Stimulated activated CD4-positive, alpha-beta T cell treated with anti-CD3 and anti-CD28 coated beads, TNF-alpha, amount 100 ng/mL, for 4 hours (primary cell): Measurements from ENCODE around the gene KLK15.
A peak's percentile ranks its signal among the peaks of the same experiment; 100 is the strongest.

Experiments used
- DNase-seq, 3 experiments: peaks; one replicate each; pipeline ENCODE4 v3.0.0-alpha.2; 2020; ENCODE audit warnings: low read depth in 3 of 3

KLK15 gene

DNA sequence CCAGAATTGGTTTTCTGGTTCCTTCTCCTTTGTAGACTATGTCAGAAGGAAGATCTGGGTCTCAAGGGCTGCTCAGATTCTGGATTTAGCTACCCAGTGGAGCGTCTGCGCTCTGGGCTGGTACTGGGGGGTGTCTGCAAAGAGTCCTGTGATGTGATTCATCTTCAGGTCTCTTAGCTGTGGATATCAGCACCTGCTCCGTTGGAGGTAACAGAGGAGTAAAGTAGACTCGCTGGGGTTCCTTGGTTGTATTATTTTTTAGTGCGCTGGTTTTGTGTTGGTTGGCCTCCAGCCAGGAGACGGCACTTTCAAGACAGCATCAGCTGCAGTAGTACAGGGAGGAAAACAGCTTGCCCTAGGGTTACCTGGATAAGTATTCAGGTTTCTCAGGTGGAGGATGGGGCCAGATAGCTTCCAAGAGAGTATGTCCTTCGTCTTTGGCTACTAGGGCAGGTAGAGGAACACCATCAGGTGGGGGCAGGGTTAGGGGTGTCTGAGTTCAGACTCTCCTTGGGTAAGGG is 10.4 kb upstream of the KLK15 start:
- DNase-seq: no peak

DNA sequence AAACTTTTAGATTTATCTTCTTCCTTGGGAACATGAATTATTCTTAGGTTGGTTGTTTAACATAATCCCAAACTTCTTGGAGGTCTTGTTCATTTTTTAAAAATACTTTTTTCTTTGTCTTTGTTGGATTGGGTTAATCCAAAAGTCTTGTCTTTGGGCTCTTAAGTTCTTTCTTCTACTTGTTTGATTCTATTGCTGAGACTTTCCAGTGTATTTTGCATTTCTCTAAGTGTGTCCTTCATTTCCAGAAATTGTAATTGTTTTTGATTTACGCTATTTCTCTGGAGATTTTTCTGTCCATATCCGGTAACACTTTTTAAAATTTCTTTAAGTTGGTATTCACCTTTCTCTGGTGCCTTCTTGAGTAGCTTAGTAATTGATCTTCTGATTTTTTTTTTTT is 9.8 kb upstream of the KLK15 start:
- DNase-seq: no peak

GRCh38 chr19:50842130-50842529 is 8.8 kb upstream of the KLK15 start:
- DNase-seq: no peak

DNA sequence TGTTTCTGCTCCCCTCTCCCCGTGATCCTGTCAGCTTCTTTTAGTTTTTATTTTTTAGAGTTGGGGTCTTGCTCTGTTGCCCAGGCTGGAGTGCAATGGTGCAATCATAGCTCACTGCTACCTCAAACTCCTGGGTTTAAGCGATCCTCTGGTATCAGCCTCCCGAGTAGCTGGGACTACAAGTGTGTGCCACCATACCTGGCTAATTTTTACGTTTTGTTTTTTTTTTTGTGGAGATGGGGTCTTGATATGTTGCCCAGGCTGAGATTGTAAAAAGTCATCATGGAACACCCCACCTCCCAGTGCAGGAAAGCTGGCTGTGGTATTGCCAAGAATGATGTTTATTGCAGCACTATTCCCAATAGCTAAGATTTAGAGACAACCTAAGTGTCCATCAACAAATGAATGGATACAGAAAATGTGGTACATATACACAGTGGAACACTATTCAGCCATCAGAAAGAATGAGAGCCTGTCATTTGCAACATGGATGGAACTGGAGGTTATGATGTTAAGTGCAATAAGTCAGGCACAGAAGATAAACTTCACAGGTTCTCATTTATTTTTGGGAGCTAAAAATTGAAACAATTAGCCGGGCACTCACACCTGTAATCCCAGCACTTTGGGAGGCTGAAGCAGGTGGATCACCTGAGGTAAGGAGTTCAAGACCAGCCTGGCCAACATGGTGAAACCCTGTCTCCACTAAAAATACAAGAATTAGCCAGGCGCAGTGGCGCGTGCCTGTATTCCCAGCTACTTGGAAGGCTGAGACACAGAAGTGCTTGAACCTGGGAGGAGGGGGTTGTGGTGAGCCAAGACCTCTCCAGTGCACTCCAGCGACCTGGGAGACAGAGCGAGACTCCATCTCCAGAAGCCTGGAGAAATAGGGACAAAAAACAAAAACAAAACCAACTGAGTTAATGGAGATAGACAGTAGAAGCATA is 6.6 kb upstream of the KLK15 start:
- no peak for DNase-seq

- DNase-seq: no peak
These were observed 4.9 kb upstream of the KLK15 start for GRCh38 chr19:50838239-50838638.

DNA sequence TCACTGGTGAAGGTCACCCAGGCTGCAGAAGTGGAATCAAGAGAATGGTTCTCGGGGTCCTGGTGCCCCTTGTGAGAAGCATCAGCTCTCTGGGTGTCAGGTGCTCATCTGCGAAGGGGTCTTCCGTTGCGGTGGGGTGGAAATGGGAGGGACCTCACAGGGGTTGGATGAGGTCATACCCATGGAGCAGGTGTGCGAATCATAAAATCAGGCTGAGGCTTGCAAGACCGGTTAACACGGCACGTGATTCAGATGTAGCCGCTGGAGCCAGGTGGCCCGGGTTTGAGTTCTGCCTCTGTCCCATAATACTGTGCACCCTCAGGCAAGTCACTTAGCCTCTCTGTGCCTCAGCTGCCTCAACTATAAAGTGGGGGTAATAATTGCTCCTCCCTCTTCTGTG is 3.9 kb upstream of the KLK15 start:
- DNase-seq: no peak

- DNase-seq: no peak
These were observed 3.3 kb upstream of the KLK15 start for GRCh38 chr19:50836543-50837195.

GRCh38 chr19:50835785-50836542 is 2.6 kb upstream of the KLK15 start:
- peak; percentile 43 to 63 (median 55) for DNase-seq

- no peak for DNase-seq
These were observed 1.9 kb upstream of the KLK15 start for GRCh38 chr19:50835103-50835784.

DNA sequence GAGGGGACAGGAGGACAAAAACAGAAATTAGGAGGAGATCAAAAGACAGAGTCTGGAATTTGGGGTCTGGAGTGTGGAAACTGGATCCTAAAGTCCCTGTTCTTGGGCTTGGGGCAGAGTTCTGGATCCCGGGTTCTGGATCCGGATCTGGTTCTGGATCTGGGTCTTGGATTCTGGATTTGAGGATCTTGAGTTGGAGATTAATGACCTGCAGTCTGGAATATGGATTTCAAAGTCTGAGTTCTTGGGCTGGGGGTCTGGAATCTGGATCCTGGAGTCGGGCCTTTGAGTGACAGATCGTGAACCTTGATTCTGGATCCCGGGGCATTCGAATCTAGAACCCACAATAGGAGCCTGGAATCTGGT is 411 bp upstream of the KLK15 start:
- no peak for DNase-seq

- no peak for DNase-seq
These were observed 708 bp downstream of the KLK15 start for GRCh38 chr19:50832666-50833065.

DNA sequence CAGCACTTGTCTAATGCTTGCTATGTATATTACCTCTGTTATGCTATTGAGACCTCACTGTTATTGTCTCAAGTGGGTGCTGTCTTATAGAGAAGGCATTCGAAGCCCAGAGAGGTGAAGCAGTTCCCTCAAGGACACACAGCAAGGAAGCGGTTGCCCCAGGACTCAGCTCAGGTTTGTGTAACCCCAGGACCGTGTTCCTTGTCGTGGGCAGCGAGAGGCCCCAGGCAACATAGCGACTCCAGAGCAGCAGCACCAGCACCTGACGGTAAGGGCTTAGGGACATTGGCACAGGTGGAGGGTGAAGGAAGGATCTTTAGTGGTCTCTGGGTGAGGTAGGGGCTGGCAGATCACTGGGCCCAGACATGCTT is 2.4 kb downstream of the KLK15 start:
- no peak for DNase-seq

DNA sequence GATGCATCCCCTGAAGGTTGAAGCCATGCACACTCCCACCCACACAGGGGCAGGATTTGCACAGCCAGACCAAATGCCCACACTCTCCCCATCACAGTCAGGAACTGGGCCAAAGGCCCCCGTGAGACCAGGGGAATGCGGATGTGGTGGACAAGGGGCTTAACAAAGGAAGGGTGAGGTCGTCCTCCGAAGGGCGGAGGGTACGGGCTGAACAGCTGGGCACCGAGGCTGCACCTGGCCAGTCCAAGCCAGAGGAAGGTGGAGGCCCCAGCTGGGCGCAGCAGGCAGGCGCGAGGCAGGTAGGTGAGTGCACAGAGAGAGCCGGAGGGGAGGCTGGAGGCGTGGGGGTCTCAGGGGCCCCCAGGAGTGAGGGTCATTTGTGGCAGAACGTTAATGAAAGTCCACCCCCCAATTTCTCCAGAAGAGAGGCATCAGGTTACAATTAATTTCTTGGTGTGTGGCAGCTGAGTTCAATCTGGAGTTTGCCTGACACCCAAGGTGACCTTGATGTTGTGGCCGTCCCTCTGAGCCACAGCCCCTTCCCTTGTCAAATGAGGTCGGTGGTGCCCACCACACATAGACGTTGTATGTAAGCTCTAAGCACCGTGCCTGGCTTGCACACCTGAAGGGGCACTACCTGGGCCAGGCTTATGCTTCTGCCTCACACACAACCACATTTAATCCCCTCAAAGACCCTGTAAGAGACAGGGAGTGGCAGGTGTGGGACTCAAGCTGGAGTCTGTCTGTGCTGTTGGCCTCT is 2.9 kb downstream of the KLK15 start:
- DNase-seq: no peak

- no peak for DNase-seq
These were observed 3.6 kb downstream of the KLK15 start for GRCh38 chr19:50829801-50830200.

DNA sequence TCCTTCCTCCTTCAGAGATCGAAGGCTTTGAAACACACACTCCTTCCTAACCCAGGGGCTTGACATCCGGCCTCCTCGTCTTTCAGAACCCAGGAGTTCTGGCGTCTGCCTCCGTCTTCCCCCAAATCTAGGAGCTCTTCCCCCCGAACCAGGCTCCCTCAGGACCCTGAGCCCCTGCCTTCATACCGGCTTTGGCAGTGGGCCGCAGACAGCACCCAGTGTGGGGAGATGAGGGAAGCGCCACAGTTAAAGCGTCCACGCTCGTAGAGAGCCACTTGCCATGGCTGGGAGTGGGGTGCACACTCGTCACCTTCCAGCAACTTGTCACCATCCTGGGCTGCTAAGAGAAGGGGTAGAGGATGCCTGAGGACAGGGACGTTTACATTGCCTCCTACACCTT is 5.9 kb downstream of the KLK15 start:
- no peak for DNase-seq

DNA sequence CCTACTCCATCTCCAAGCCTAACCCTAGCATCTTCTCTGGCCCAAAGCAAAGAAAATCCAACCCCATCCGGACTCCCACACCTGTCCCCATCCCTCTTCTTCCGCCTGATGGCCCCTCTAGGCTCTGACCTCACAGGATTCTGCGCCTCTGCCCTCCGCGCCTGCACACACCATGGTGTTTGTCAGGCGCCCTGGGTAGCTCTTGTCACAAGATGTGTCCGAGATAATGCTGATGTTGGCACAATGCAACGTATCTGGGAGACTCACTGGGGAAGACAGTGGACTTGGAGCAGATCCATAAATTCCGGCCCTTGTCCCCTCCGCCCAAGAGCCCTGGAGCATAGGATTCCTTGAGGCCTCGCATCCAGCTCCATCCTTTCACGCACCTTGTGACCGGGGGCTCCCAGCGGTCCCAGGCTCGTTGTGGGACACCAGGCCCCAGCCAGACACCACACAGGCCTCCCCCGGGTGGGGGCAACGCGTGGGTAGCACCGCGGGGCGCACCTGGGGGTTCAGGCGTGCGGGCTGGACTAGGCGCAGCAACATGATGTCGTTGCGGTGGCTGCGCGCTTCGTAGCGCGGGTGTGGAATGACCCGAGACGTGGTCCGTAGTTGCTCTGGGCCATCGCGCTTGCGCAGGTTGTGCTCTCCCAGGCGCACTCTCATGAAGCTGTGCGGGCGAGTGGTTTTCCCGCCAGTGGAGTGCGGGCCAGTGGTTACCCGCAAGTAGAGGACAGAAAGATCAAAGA is 6.7 kb downstream of the KLK15 start:
- no peak for DNase-seq

DNA sequence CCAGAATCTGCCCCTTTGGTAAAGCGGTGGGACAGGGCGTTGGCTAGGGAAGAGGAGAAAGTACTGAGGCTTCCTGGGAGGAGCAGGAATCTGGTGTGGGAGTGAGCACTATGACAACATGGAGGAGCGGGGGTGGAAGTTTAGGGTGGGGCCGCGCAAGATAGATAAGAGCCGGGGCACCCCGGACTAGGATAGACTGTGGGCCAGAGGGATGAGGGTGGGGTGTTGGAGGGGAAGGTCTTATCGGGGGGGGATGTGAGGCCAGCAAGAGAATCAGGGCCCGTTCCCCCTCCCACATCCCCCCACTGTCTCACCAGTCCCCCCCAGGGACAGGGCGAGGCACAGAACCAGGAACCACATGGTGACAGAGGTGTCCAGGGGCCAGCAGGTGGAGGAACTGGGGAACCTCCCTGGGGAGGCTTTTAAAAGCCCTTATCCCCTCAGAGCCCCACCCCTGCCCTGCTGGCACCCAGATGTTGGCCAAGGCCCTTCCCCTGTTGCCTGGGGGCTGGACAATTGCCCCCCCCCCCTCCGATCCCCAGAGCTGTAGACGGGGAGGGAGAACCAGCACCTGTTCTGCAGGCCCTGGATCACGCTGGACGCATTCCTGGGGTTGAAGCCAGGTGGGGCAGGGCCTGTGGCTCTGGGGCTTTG is 9.9 kb downstream of the KLK15 start, which contains the start of gene KLK1:
TSS of gene KLK1 (minus strand) at position 399 of the 654 bp plus-strand sequence. CDS start at position 360, 39 bp downstream.
- DNase-seq: no peak

- no peak for DNase-seq
These were observed 10.6 kb downstream of the KLK15 start for GRCh38 chr19:50822661-50823208.

- no peak for DNase-seq
These were observed 11.8 kb downstream of the KLK15 start for GRCh38 chr19:50821622-50822021.
